HCT116 (cell line): Measurements from ENCODE around the gene LIPT2. TPM values are rescaled to one million over a fixed set of nuclear protein-coding genes. Genes with fewer than 3 reads are reported as not detected.

Source experiments
- ATAC-seq: fragments of 200-7000 bp; cut with Tn5 transposase; 2 replicates; pipeline ENCODE4 v1.9.1; 2020; ENCODE audit warnings: mild to moderate bottlenecking, moderate library complexity
- BruUV-seq: library from RNA; stranded (reverse); fragments of 400-500 nt; replicated peaks from 2 replicates; lab custom pipeline; 2021; lab: Mats Ljungman, UMichigan
- CTCF ChIA-PET: fragments of 300-600 bp; sonication (Branson Sonifier 250); formaldehyde crosslinking; loops from one replicate; lab custom pipeline; 2021; ENCODE audit warnings: antibody characterized with exemption; lab: Charles Lee
- POLR2A ChIA-PET: fragments of 300-600, 350-600 bp; sonication (Branson Sonifier 250); formaldehyde crosslinking; loops from one replicate; lab custom pipeline; 2021; ENCODE audit warnings: antibody characterized with exemption; lab: Charles Lee
- RAD21 ChIA-PET, 2 experiments: fragments of 300-600 bp; sonication (Branson Sonifier 250); formaldehyde crosslinking; loops; one replicate each; lab custom pipeline; 2023; ENCODE audit warnings: low total read pairs in 2 of 2; ENCODE audit not compliant: uncharacterized antibody in 2 of 2, unreplicated experiment in 2 of 2, low non-redundant PET in 1 of 2; lab: Charles Lee
- DNase-seq: peaks from one replicate; pipeline ENCODE4 v3.0.0-alpha.2; 2010; ENCODE audit warnings: low read depth, low spot score
- H2AFZ ChIP-seq: fragments of 200-600 bp; shearing (Covaris generic), sonication (generic); 2 replicates; pipeline ENCODE4 v1.6.1; 2017; ENCODE audit warnings: low read depth, mixed run types, mixed read lengths, antibody characterized with exemption, low read length; ENCODE audit not compliant: poor library complexity, severe bottlenecking
- H3K27ac ChIP-seq: 2 replicates; pipeline ENCODE4 v1.5.1; 2012; ENCODE audit warnings: low read depth, low read length
- H3K27me3 ChIP-seq: fragments of 200-600 bp; sonication (generic); 2 replicates; pipeline ENCODE4 v1.6.1; 2016; ENCODE audit warnings: mixed run types, low read length, mixed read lengths; ENCODE audit not compliant: insufficient read depth
- H3K36me3 ChIP-seq, 2 experiments: fragments of 200-500 bp in 1 of 2; fragments of 200-600 bp in 1 of 2; sonication (Bioruptor generic) in 1 of 2; sonication (generic) in 1 of 2; 2 replicates each; pipeline versions ENCODE4 v1.5.1 to v1.6.1; 2014 to 2016; ENCODE audit warnings: low read length in 2 of 2, inconsistent platforms in 1 of 2, mixed read lengths in 1 of 2, mixed run types in 1 of 2; ENCODE audit not compliant: insufficient read depth in 2 of 2, control insufficient read depth in 1 of 2
- H3K4me1 ChIP-seq, 2 experiments: fragments of 200-600 bp in 1 of 2; sonication (generic) in 1 of 2; 2 replicates each; pipeline versions ENCODE4 v1.5.1 to v1.6.1; 2012 to 2017; ENCODE audit warnings: low read length in 2 of 2, inconsistent platforms in 1 of 2, mild to moderate bottlenecking in 1 of 2, mixed read lengths in 1 of 2, mixed run types in 1 of 2, moderate library complexity in 1 of 2; ENCODE audit not compliant: insufficient read depth in 2 of 2, control insufficient read depth in 1 of 2
- H3K4me2 ChIP-seq: fragments of 200-600 bp; sonication (generic); 2 replicates; pipeline ENCODE4 v1.6.1; 2017; ENCODE audit warnings: mixed run types, low read length, mixed read lengths
- H3K4me3 ChIP-seq, 2 experiments: fragments of 200-600 bp in 1 of 2; sonication (generic) in 1 of 2; replicated peaks in 1 of 2; 2 replicates each; pipeline ENCODE4 v1.5.1; 2011 to 2016; ENCODE audit warnings: low read length in 2 of 2, control low read depth in 1 of 2, low read depth in 1 of 2, mild to moderate bottlenecking in 1 of 2, mixed read lengths in 1 of 2, mixed run types in 1 of 2
- H3K79me2 ChIP-seq: fragments of 200-600 bp; sonication (generic); 2 replicates; pipeline ENCODE4 v1.6.1; 2017; ENCODE audit warnings: mild to moderate bottlenecking, mixed run types, low read length, moderate library complexity, mixed read lengths; ENCODE audit not compliant: insufficient read depth
- H3K9ac ChIP-seq: fragments of 200-600 bp; sonication (generic); 2 replicates; pipeline ENCODE4 v1.6.1; 2016; ENCODE audit warnings: low read length, mixed read lengths
- H3K9me2 ChIP-seq: fragments of 200-600 bp; sonication (generic), shearing (Covaris generic); 2 replicates; pipeline ENCODE4 v1.6.1; 2017; ENCODE audit warnings: mixed run types, mild to moderate bottlenecking, moderate library complexity; ENCODE audit not compliant: insufficient read depth
- H3K9me3 ChIP-seq, 2 experiments: fragments of 200-500 bp in 1 of 2; fragments of 200-600 bp in 1 of 2; sonication (Bioruptor generic) in 1 of 2; sonication (generic) in 1 of 2; 2 replicates each; pipeline ENCODE4 v1.6.1; 2014 to 2017; ENCODE audit warnings: low read length in 2 of 2, mixed read lengths in 2 of 2, inconsistent platforms in 1 of 2, low read depth in 1 of 2, mild to moderate bottlenecking in 1 of 2, mixed run types in 1 of 2, moderate library complexity in 1 of 2; ENCODE audit not compliant: control insufficient read depth in 1 of 2, insufficient read depth in 1 of 2
- H4K20me1 ChIP-seq: fragments of 200-600 bp; sonication (generic), shearing (Covaris generic); 2 replicates; pipeline ENCODE4 v1.6.1; 2017; ENCODE audit warnings: mixed run types, mild to moderate bottlenecking, moderate library complexity; ENCODE audit not compliant: insufficient read depth
- ATF3 ChIP-seq: IDR thresholded peaks from 2 replicates; pipeline ENCODE4 v1.6.1; 2012
- RAD21 ChIP-seq: IDR thresholded peaks from 2 replicates; pipeline ENCODE4 v1.6.1; 2012; ENCODE audit warnings: low read depth, mild to moderate bottlenecking
- SIN3A ChIP-seq: IDR thresholded peaks from 2 replicates; pipeline ENCODE4 v1.6.1; 2012; ENCODE audit warnings: low read depth
- SP1 ChIP-seq: IDR thresholded peaks from 2 replicates; pipeline ENCODE4 v1.6.1; 2012; ENCODE audit warnings: low read depth
- SRF ChIP-seq: IDR thresholded peaks from 2 replicates; pipeline ENCODE4 v1.6.1; 2012; ENCODE audit warnings: low read depth
- intact Hi-C: fragments of 100-400 bp; cut with micrococcal nuclease; formaldehyde crosslinking; loops from 2 replicates; pipeline ENCODE4 v1.10.0; 2022
- total RNA-seq: library from RNA; stranded (reverse); gene quantifications from one replicate; pipeline ENCODE4 v1.2.1, GENCODE V29; 2021; ENCODE audit not compliant: unreplicated experiment

The LIPT2 gene
- total RNA-seq, 1 experiment from 2014 or later, result 3.4 TPM

GRCh38 chr11:74494916-74495315, 1.4 kb upstream of the LIPT2 start:
- POLR2A ChIA-PET, result no interaction called here
- TF ChIP-seq RAD21 (no peak), SP1 (no peak)
- TF ChIP-seq, all 23 proteins: peak for 0
- no TSS peak for BruUV-seq
- no peaks in the 10 kb centered on the region for H3K36me3 ChIP-seq
- no peaks in the 10 kb centered on the region for H4K20me1 ChIP-seq
- no peak overlapping the region for H3K27ac ChIP-seq
- no peaks in the 10 kb centered on the region for H3K79me2 ChIP-seq
- no peaks in the 10 kb centered on the region for H3K9me2 ChIP-seq
- ChIA-PET RAD21 (no interaction called here), CTCF (interaction anchor here (1.3 kb wide), 1 partner anchor 42 kb away, joined by 4 read pairs; no protein-coding TSS in a partner anchor)
- DNase-seq (no peak), ATAC-seq (no peak)
- no peaks in the 10 kb centered on the region for H3K27me3 ChIP-seq
- H3K9ac ChIP-seq, result no peak overlapping the region
- peak overlapping the region; percentile 88; the same call in 1 of the 2 replicates for H3K4me2 ChIP-seq
- no peak overlapping the region for H3K4me3 ChIP-seq
- H3K9me3 ChIP-seq, result no peaks in the 10 kb centered on the region
- intact Hi-C loops, result no loop called here
- peaks cover 11 to 19% of the 10 kb centered on the region in 2 experiments for H3K4me1 ChIP-seq
- no peak overlapping the region for H2AFZ ChIP-seq

GRCh38 chr11:74493791-74494630, 487 bp upstream of the LIPT2 start:
- TF ChIP-seq ATF3, result no peak
- TF ChIP-seq SRF, result 0 out of 2 replicates have a peak, but pooled peaks have one; percentile 9
- TF ChIP-seq SIN3A, result peak; percentile 12; the same call in 1 of the 2 replicates
- 0 out of 2 replicates have a peak, but pooled peaks have one; percentile 3 for TF ChIP-seq RAD21
- POLR2A ChIA-PET, result interaction anchor here (1.0 to 1.6 kb wide), 8 partner anchors 8 to 86 kb away, joined by 3 to 6 read pairs (median 3); no protein-coding TSS in a partner anchor
- RAD21 ChIA-PET, result interaction anchor here in 1 of 2 experiments (0.7 kb wide), 1 partner anchor 40 kb away, joined by 3 read pairs; no protein-coding TSS in a partner anchor
- Histone ChIP-seq H3K4me2 (peak overlapping the region; percentile 88), H3K79me2 (no peaks in the 10 kb centered on the region), H3K27ac (peak overlapping the region; percentile 99), H2AFZ (peak overlapping the region; percentile 50), H3K9ac (peak overlapping the region; percentile 88), H4K20me1 (no peaks in the 10 kb centered on the region), H3K4me1 (peaks cover 11 to 19% of the 10 kb centered on the region in 2 experiments), H3K36me3 (no peaks in the 10 kb centered on the region), H3K9me2 (no peaks in the 10 kb centered on the region), H3K27me3 (no peaks in the 10 kb centered on the region), H3K9me3 (no peaks in the 10 kb centered on the region), H3K4me3 (peak overlapping the region; percentile 44 to 74)
- DNase-seq (peak; percentile 22), ATAC-seq (no peak)
- BruUV-seq, result TSS peak; percentile 63
- intact Hi-C loops, result no loop called here
- CTCF ChIA-PET, result interaction anchor here (1.3 to 1.8 kb wide), 3 partner anchors 41 to 76 kb away, joined by 4 to 9 read pairs (median 6); no protein-coding TSS in a partner anchor
